Left kidney (tissue), 2 donors: ENCODE data around the gene PAPSS1. TPM values are rescaled to one million over a fixed set of nuclear protein-coding genes. Genes with fewer than 3 reads are reported as not detected.
"Not testable (repeated sequence)": the region's sequence is repeated elsewhere in the genome, so short reads cannot be mapped to it uniquely, and the experiment has no call there.

Source experiments
- DNase-seq: peaks from one replicate; pipeline ENCODE4 v3.0.0-alpha.2; 2013
- polyA plus RNA-seq: library from polyadenylated mRNA; unstranded; fragments of 120-200 nt; gene quantifications from one replicate; pipeline ENCODE4 v1.2.1, GENCODE V29; 2013; ENCODE audit not compliant: insufficient read length

PAPSS1 gene
- polyA plus RNA-seq, 1 donor, result 89.3 TPM

DNA sequence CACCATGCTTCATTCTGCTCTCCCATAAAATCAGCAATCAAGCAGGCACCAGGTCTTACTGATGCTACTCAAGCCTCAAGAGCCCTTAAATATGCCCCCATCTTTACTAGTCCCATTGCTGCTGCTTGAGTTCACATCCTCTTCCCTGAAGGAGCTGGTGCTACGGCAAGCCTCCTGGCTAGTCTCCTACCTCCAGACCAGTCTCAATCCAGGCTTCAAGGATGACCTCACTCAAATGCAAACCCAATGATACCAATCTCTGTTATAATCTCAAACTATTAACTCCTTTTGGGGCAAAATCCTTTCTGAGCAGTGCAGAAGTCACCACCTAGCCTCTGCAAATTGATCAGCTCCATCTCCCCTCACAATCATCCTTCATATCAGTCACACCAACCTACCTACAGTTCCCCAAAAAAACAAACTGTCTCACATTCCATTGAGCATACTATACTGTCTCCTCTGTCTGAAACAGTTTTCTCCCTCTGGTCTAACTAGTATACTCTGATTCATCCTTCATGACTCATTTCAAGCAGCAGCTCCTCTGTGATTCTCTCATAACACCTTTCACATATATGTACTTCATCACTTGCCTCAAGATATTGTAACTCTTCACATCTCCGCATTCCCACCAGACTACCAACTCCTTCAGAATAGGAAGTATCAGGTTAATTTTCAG is 30.0 kb downstream of the PAPSS1 start:
- DNase-seq, result no peak

DNA sequence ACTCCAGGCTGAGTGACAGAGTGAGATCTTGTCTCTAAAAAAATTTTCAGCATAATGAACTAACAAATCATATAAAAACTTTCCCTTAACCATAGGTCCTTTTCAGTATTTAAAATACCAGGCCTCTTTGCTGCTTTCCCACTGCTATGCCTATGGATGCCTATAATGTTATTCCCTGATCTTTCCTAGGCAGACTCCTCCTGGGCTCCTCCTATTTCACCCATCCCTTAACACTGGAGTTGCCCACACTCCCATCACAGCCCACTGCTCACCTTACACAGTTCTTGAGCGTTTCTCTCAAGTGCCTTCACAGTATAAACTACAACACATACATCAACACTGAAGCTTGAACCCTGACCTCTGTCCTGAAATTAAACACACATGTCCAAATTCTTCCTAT is 31.6 kb downstream of the PAPSS1 start:
- DNase-seq, result no peak

DNA sequence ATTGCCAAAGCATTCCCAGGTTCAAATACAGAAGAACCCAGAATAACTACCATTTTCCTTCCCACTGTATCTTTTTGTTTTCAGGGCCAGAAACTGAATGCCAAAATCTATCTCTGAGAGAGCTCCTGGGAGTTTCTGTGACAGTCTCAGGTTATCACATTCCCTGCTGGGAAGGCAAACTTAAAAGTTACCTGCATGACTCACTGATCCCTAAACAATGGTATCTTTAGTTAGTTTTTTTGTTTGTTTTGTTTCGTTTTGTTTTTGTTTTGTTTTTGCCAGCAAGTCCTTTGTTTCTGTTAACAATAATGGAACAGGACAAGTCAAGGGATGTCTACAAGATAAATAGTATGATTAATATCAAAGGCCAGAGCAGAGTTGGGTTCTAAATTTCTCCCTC is 34.3 kb downstream of the PAPSS1 start:
- no peak for DNase-seq

- no peak for DNase-seq
Observed at GRCh38 chr4:107683873-107684272, 36.2 kb downstream of the PAPSS1 start.

DNA sequence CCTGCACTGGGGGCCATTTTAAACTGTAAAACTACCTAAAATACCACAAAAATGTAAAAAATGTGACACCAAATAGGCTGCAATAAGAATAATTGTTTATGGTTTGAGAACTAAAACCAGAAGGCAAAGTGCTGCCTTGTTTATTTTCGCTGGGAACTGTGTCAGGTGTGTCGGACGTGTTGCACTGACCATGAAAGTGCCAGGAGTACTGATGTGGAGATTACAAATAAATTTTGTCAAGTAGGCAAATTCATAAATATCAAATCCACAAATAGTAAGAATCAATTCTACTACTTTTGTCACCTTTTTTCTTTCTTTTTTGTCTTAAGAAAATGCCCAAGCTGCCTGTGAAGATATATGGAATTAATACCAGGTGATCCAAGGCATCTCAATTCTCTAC is 37.7 kb downstream of the PAPSS1 start:
- DNase-seq, result no peak

- DNase-seq, result no peak
Observed at GRCh38 chr4:107669068-107669467, 51.0 kb downstream of the PAPSS1 start.

GRCh38 chr4:107666134-107666533 is 53.9 kb downstream of the PAPSS1 start:
- peak; percentile 19 for DNase-seq

DNA sequence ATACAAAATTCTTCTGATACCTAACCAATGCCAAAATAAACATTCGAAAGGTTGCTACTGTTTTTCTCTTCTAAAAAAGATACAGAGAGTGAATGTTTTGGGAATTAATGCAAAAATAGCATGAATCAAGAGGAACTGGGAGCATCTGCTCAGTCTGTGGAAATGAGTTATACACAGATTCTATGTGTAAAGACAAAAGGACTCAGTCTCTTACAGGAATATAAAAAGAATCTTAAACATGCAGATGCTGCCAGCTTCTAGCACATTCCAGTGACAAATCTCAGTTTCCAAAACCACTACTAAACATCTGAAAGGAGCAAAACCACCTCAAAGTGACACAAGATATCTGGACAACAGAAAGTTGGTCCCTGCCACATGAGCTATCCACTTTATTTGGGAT is 55.0 kb downstream of the PAPSS1 start:
- DNase-seq, result no peak

GRCh38 chr4:107658400-107659336 is 61.4 kb downstream of the PAPSS1 start:
- DNase-seq, result no peak

GRCh38 chr4:107655289-107655688 is 64.7 kb downstream of the PAPSS1 start:
- no peak for DNase-seq

GRCh38 chr4:107654694-107655093 is 65.3 kb downstream of the PAPSS1 start:
- DNase-seq, result no peak

GRCh38 chr4:107651408-107651807 is 68.6 kb downstream of the PAPSS1 start:
- not testable (repeated sequence) for DNase-seq

DNA sequence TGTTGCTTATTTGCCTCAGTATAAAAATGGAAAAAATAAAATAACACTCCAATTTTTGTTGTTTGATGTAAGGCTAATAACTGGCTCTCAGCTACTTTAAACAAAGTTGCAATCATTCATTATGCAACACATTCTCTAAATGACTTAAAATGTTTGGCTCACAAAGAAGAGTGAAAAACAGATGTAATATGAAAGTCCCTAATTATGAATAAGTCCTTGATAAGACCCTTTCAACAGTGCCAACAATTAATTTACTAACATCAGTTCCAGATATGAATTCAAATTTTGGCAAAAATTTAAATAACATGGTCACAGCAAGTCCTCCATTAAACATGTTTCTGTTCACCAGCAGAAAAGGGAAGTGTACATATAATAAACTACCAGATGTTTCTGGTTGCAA is 69.8 kb downstream of the PAPSS1 start:
- DNase-seq, result no peak

DNA sequence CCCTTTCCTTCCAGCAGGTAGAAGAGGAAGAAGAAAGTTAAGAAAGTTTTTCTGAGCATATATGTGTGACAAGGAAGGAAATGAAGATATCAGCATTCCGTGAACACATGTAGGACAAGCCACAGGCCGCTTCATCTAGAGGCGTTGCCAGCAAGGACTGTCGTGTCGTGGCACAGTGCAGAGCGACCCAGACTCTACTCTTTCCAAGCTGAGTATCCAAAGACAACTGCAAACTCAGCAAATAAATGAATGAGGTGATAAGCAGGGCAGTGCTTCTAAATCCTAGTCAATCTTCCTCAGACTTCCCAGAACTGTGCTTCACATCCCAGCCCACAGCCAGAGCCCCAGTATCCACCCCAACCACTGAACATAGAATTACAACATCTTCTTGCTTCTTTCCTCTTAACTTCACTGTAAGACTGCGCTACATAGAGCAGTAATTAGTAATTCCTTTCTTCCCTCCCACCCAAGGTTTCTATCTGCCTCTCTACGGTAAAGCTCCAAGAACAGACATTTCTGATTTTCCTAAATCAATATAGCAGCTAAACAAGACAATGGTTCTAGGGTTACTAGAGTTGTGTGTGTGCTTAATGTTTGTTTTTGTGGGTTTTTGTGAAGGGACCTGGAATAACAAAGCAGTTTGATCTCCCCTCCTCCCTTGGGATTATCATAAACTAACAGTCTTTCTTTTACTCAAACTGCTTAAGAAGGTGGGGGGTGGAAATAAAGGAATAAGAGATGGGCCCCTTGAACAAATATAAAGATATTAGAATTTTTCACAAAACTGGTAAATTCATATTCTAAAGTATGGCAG is 71.6 kb downstream of the PAPSS1 start:
- DNase-seq, result no peak

- DNase-seq, result no peak
Observed at GRCh38 chr4:107647591-107647990, 72.4 kb downstream of the PAPSS1 start.

GRCh38 chr4:107645604-107646003 is 74.4 kb downstream of the PAPSS1 start:
- DNase-seq, result no peak

- no peak for DNase-seq
Observed at GRCh38 chr4:107643021-107643420, 77.0 kb downstream of the PAPSS1 start.

- no peak for DNase-seq
Observed at GRCh38 chr4:107640878-107641277, 79.2 kb downstream of the PAPSS1 start.

DNA sequence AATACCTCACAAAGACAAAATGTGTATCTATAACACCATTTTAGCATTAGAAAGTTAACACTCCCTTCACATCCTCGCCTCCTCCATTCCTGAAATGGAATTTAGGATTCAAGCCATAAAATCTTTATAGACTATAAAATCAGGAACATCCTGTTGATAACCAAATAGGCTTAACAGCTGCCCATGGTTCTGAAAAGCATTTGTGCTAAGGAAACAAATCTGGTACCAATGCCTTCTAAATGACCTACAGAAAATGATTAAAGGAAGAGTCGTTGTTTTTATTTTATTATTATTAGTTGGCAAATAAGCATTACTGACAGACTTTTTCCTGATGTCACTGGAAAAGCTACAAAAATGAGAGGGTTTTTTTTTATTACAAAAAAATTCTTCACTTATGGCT is 79.8 kb downstream of the PAPSS1 start:
- DNase-seq, result no peak

DNA sequence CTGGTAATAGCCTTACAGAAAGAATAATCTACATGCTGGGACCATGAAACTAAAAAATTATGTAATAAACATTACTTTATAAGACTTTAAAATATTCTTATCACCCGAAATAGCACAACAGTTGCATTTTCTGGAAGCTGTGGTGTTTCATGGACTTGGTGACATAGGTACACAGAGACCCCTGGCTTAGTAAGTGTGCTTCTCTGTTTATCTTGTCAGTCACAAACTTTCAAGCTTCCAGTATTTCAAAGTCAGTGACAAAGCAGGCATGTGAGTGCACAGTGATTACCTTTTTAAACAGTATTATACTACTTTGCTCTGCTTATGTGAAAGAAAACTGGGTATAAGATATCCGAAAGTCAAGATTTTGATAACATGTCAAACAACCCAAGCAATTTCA is 84.3 kb downstream of the PAPSS1 start:
- no peak for DNase-seq

DNA sequence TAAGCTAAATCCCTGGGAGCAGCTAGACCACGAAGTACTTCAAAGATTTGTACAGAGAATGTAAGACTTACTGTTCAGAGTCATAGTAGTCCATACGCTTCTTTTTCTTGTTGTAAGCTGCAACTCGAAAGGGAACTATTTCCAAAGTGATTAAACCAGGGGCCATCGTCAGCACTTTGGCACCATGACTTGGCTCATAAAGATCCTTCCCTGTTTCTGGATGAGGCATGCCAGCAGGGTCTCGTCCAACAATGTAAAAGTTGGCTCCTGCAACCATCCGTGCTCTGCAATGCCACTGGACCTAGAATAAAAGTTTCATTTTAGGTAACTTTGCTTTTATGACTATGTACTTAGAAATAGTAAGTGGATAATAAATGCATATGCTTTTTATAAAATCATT is 88.5 kb downstream of the PAPSS1 start:
- no peak for DNase-seq

GRCh38 chr4:107630185-107630705 is 89.8 kb downstream of the PAPSS1 start:
- no peak for DNase-seq
